Left ventricle myocardium inferior (tissue), 1 donor: ENCODE results near the gene FANCC. TPM values are rescaled to one million over a fixed set of nuclear protein-coding genes. Genes with fewer than 3 reads are reported as not detected.
"Not testable (repeated sequence)": the region's sequence is repeated elsewhere in the genome, so short reads cannot be mapped to it uniquely, and the experiment has no call there.

Experiments
- DNase-seq: peaks from one replicate; pipeline ENCODE4 v3.0.0-alpha.2; 2020
- H3K27ac ChIP-seq: fragments of 200-600 bp; replicated peaks from 2 replicates; pipeline ENCODE4 v1.8.0; 2021
- H3K27me3 ChIP-seq: fragments of 200-600 bp; 2 replicates; pipeline ENCODE4 v1.8.0; 2021; ENCODE audit warnings: low read depth
- H3K36me3 ChIP-seq: fragments of 200-600 bp; 2 replicates; pipeline ENCODE4 v1.8.0; 2021
- H3K4me1 ChIP-seq: fragments of 200-600 bp; 2 replicates; pipeline ENCODE4 v1.8.0; 2021
- H3K4me3 ChIP-seq: fragments of 200-600 bp; 2 replicates; pipeline ENCODE4 v1.8.0; 2021; ENCODE audit warnings: mild to moderate bottlenecking, moderate library complexity
- H3K9me3 ChIP-seq: fragments of 200-600 bp; replicated peaks from 2 replicates; pipeline ENCODE4 v1.8.0; 2021
- intact Hi-C: fragments of 100-400 bp; cut with micrococcal nuclease; formaldehyde crosslinking; loops from one replicate; pipeline ENCODE4 v1.11.0; 2022
- total RNA-seq: library from RNA; stranded (reverse); fragmentation: NEBNext Ultra II Directional; extraction: Animal tissue kit (Norgen Biotek cat#: 25700); gene quantifications from one replicate; pipeline ENCODE4 v1.2.1, GENCODE V29; 2021
- TF ChIP-seq, protein P1 (sequence below): fragments of 200-600 bp; IDR thresholded peaks from 2 replicates; pipeline ENCODE4 v1.8.0; 2021; ENCODE audit warnings: antibody characterized with exemption, mild to moderate bottlenecking, borderline replicate concordance
- donor health status: DM: no; HTN: yes; CAD: no; lungs with severe emphysema.

Gene FANCC
- total RNA-seq, 1 donor from 2014 or later = 4.1 TPM

DNA sequence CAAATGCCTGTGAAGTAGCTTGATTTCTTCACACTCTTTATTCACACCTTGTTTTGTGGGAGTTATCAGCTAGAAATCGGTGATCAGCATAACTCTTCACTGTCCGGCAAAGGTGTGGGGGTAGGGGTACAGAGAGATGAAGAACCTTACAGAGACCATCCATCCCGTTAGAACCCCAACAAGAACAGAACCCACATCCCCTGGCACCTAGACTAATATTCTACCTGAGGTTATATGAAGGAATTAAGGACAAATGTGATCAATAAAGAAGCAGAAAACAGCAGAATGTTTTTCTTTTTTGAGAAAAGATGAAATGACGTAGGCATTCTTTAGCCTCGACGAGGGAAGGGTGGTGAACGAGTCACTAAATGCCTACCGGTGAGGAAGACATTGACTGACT, 44.7 kb downstream of the FANCC start:
- TF ChIP-seq, protein P1, sequence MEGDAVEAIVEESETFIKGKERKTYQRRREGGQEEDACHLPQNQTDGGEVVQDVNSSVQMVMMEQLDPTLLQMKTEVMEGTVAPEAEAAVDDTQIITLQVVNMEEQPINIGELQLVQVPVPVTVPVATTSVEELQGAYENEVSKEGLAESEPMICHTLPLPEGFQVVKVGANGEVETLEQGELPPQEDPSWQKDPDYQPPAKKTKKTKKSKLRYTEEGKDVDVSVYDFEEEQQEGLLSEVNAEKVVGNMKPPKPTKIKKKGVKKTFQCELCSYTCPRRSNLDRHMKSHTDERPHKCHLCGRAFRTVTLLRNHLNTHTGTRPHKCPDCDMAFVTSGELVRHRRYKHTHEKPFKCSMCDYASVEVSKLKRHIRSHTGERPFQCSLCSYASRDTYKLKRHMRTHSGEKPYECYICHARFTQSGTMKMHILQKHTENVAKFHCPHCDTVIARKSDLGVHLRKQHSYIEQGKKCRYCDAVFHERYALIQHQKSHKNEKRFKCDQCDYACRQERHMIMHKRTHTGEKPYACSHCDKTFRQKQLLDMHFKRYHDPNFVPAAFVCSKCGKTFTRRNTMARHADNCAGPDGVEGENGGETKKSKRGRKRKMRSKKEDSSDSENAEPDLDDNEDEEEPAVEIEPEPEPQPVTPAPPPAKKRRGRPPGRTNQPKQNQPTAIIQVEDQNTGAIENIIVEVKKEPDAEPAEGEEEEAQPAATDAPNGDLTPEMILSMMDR = no peak
- no peak for DNase-seq
- intact Hi-C loops = no loop called here
- Histone ChIP-seq H3K27me3 (no peaks in the 10 kb centered on the region), H3K36me3 (no peaks in the 10 kb centered on the region), H3K27ac (no peak overlapping the region), H3K4me1 (no peaks in the 10 kb centered on the region), H3K9me3 (no peaks in the 10 kb centered on the region), H3K4me3 (no peak overlapping the region)

DNA sequence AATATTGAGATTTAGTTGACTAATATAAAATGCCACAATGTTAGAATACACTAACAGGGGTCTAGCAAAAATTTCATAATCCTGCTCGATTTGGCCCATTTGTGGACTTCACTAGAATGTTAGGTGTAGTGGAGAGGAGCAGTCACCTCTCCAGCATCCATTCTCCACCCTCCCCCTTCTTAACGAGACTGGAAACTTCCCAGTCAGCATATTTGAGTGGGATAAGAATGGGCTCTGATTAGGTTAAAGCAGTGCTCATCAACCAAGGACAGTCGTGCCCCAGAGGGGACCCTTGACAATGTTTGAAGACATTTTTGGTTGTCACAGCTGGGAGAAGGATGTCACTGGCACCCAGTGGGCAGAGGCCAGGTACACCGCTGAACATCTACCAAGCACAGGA, 46.7 kb downstream of the FANCC start:
- intact Hi-C loops = no loop called here
- TF ChIP-seq, protein P1 = no peak
- Histone ChIP-seq H3K4me1 (no peaks in the 10 kb centered on the region), H3K36me3 (no peaks in the 10 kb centered on the region), H3K4me3 (no peak overlapping the region), H3K9me3 (no peaks in the 10 kb centered on the region), H3K27ac (no peak overlapping the region), H3K27me3 (no peaks in the 10 kb centered on the region)
- DNase-seq = no peak

DNA sequence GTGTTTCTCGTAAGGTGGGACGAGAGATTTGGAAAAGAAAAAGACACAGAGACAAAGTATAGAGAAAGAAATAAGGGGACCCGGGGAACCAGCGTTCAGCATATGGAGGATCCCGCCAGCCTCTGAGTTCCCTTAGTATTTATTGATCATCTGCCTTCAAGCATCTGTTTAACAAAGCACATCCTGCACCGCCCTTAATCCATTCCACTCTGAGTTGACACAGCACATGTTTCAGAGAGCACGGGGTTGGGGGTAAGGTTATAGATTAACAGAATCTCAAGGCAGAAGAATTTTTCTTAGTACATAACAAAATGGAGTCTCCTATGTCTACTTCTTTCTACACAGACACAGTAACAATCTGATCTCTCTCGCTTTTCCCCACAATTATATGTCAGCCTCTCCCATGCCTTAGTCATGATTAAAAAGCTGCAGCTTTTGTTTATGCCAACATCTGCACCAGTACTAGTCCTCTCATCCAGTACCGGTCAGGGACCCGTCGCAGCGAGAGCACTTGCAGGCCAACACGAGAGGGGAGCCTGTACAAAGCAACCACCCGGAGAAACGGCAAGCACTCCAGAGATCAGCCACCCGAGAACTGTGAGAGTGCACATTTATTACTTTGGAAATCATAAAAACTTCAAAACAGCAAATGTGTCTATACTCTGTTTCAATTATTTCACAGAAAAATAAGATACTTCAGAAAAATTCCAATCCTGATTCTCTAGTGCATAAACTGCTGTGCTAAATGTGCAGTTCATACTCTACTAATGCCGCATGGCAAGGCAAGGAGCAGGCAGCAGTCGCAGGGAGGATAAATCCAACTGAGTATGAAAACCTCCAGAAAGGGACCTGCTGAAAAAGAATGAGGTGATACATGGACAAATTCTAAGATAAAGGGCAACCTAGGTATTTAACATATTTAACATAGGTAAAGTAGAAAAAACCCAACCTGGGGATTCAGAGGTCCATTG, 47.4 kb downstream of the FANCC start:
- intact Hi-C loops, H3K9me3 ChIP-seq, H3K36me3 ChIP-seq, H3K27ac ChIP-seq, DNase-seq, H3K27me3 ChIP-seq, H3K4me1 ChIP-seq, H3K4me3 ChIP-seq: not testable (repeated sequence)

DNA sequence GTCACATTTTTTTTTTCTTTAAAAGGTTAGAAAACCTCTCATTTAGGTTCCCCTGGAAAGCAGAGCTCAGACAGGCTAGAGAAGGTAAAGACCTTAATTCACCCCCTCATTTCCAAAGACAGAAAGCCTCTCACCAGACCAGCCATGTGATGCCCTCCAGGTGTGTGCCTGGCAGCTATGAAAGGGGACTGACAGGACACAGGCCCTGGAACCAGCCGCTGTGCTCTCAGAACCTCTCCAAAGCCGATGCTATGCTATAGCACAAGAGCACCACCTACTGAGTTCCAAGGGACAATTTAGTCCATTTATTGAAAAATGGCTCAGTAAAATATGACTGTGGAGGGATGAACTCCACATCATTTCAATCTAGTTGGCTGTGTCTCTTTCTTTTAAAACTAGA, 48.8 kb downstream of the FANCC start:
- TF ChIP-seq, protein P1 = peak; percentile 54
- no peak for DNase-seq
- no peaks in the 10 kb centered on the region for H3K27me3 ChIP-seq
- intact Hi-C loops = no loop called here
- no peak overlapping the region for H3K27ac ChIP-seq
- H3K4me3 ChIP-seq = no peak overlapping the region
- no peaks in the 10 kb centered on the region for H3K4me1 ChIP-seq
- H3K9me3 ChIP-seq = no peaks in the 10 kb centered on the region
- no peaks in the 10 kb centered on the region for H3K36me3 ChIP-seq

DNA sequence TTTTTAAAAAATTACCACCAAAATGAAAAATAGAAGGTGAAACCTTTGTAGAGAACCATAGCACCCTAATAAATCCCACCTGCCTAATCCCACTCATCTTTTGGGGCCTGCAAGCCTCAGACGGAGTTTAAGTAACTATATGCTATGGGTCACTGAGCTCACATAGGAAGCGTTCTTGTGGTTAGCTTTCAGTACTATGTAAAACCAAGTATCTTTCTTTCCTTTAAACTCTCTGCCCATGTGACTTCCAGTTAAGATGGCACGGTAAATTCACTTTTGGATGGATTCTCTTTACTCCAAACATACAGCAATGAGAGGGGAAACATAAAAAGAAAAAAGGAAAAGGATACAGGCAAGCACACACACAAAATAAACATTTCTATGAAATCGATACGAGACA, 50.9 kb downstream of the FANCC start:
- peaks cover 3% of the 10 kb centered on the region for H3K4me1 ChIP-seq
- H3K27ac ChIP-seq = no peak overlapping the region
- TF ChIP-seq, protein P1 = no peak
- intact Hi-C loops = no loop called here
- H3K27me3 ChIP-seq = no peaks in the 10 kb centered on the region
- no peak overlapping the region for H3K4me3 ChIP-seq
- no peaks in the 10 kb centered on the region for H3K9me3 ChIP-seq
- DNase-seq = no peak
- H3K36me3 ChIP-seq = no peaks in the 10 kb centered on the region

DNA sequence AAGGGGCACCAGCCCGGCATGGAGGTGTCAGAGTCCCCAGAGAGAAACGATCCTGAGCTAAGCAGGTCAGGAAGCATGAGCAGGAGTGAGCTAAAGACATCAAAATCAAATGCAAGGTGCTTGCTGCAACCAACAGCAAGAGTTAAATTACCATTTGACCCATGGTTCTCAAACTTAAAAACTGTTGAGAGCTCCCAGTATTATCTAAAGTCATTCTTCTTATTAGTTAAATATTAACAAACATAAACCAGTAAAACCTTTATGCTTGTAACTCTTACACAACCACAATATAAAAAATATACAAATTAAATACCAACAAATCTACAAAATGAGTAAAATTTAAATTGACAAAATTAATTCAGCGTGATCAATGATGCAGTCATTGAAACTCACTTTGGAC, 51.5 kb downstream of the FANCC start:
- DNase-seq = no peak
- H3K27me3 ChIP-seq = no peaks in the 10 kb centered on the region
- no peaks in the 10 kb centered on the region for H3K9me3 ChIP-seq
- TF ChIP-seq, protein P1 = no peak
- peaks cover 4% of the 10 kb centered on the region for H3K4me1 ChIP-seq
- intact Hi-C loops = no loop called here
- H3K36me3 ChIP-seq = no peaks in the 10 kb centered on the region
- no peak overlapping the region for H3K4me3 ChIP-seq
- no peak overlapping the region for H3K27ac ChIP-seq
